HG03060 (cell line): ENCODE measurements around the gene MINPP1.
"Not testable (repeated sequence)": the region's sequence is repeated elsewhere in the genome, so short reads cannot be mapped to it uniquely, and the experiment has no call there.

ENCODE experiments used
- ATAC-seq: cut with Tn5 transposase; IDR thresholded peaks from one replicate; pipeline ENCODE4 v1.9.1; 2021; ENCODE audit warnings: low read depth, moderate number of reproducible peaks; ENCODE audit not compliant: unreplicated experiment

MINPP1 gene

GRCh38 chr10:87560495-87561129, 55.9 kb downstream of the MINPP1 start:
- no peak for ATAC-seq

DNA sequence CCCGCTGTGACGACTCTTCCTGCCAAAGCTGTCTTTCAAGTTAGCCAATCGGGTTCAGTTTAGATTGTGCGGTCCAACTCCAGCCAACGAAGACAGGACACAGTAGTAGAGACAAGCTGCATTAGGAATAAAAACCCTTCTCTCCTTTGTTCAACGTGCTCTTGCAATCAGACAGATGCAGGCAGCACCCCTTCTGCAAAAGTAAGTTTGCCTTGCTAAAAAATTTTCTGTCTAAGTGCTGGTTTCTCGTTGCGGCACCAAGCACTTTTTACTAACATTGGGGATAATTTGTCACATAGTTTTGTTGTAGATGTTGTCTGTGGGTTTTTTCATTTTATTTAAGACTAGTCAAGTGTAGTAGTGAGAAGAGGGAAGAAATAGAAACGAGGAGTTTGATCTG, 58.1 kb downstream of the MINPP1 start:
- ATAC-seq, result no peak

DNA sequence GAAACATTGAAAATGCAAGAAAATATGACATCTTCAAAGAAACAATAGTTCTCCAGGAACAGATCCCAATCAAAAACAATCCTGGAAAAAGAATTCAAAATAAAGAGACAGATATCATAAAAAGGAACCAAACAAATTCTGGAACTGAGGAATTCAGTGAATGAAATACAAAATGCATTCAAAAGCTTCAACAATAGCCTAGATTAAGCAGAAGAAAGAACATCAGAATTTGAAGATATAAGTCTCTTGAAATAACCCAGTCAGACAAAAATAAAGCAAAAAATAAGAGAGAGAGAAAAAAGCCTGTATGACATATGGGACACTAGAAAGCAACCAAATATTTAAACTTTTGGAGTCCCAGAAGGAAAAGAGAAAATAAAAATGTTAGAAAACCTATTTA, 60.3 kb downstream of the MINPP1 start:
- no peak for ATAC-seq

DNA sequence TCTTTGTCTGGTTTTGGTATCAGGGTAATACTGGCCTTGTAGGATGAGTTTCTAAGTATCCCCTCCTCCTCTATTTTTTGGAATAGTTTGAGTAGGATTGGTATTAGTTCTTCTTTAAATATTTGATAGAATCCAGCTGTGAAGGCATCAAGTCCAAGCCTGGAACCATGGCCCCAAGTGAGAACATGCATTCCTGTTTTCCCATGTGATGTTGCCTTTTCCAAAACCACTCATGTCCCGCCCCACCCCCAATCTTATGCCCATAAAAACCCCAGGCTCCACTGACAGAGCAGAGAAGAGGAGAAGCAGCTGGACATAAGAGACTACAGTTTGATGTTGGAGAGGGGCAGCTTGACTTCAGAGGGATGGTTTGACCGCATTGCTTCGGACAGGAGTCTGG, 71.2 kb downstream of the MINPP1 start:
- ATAC-seq, result no peak

DNA sequence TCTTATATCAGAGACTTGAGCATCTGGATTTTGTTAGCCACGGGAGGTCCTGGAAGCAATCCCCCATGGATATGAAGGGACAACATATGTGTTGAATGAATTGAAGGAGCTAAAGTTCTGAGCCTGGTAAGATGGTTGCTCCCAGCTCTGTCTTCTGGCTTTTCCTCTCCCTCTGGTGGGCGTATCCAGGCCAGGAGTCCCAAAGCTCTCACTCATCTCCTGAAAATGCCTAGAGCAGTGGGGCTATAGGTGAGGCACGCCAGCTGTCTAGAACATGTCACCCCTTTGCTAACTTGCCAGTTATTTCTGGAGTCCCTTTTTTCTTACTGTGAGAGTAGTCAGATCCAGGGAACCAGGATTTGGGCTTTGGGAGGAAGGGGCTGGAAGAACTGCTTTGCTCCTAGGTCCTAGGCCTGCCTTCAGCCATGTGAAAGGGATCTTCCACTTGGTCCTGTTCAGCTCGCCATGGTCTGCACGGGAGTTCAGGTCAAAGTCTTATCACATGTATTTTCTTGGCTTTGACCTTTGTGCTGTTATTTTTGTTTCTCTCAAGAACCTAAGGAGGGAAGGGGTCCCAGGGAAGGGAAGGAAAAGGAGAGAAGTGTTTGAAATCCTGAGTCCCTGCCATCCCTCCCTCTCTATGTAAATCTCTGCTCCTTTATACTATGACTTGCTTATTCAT, 73.6 kb downstream of the MINPP1 start:
- no peak for ATAC-seq

GRCh38 chr10:87578842-87579401, 74.2 kb downstream of the MINPP1 start:
- no peak for ATAC-seq

GRCh38 chr10:87579563-87579962, 74.9 kb downstream of the MINPP1 start:
- no peak for ATAC-seq

GRCh38 chr10:87580016-87580415, 75.3 kb downstream of the MINPP1 start:
- no peak for ATAC-seq

GRCh38 chr10:87585565-87586514, 81.1 kb downstream of the MINPP1 start:
- no peak for ATAC-seq

DNA sequence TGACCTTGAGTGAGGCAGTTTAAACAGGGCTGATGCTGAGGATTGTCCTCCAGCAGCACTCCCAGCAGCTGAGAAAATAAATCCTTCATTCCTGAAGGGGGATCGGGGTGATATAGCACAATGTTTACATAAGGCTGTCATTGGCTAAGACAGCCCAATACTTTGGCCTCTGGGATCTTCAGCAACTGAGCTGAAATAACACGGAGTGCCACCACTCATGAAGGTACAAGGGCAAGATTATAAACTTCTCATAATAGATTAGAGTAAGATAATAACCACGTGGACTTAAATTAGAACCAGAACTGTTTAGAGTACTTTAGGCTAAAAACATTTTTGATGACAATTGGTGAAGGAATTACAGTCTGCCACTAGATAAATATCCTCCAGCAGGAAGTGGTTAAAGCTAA, 85.0 kb downstream of the MINPP1 start:
- no peak for ATAC-seq

GRCh38 chr10:87590705-87591588, 86.3 kb downstream of the MINPP1 start:
- no peak for ATAC-seq

DNA sequence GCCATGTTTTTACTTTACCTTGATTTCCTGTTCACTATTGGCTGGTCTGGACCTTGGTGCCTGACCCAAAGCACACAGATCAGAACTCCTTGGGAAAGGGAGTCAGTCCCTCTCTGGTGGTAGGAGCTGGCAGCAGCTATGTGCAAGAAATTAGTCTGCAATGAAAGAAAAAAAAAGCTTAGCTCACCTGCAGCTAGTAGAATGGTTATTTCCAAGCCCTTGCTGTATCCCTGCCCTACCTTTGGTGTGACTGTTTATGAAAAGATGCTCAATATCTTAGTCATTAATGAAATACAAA, 86.8 kb downstream of the MINPP1 start:
- no peak for ATAC-seq

DNA sequence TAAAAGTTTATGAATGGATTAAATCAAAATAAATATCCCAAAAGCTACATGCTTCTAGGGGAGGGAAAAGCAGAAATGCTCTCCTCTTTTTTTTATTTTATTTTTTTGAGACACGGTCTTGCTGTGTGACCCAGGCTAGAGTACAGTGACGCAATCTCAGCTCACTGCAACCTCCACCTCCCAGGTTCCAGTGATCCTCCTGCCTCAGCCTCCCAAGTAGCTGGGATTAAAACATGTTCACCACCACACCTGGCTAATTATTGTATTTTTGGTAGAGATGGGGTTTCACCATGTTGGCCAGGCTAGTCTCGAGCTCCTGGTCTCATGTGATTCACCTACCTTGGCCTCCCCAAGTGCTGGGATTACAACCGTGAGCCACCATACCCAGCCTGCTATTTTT, 88.2 kb downstream of the MINPP1 start:
- ATAC-seq, result not testable (repeated sequence)

DNA sequence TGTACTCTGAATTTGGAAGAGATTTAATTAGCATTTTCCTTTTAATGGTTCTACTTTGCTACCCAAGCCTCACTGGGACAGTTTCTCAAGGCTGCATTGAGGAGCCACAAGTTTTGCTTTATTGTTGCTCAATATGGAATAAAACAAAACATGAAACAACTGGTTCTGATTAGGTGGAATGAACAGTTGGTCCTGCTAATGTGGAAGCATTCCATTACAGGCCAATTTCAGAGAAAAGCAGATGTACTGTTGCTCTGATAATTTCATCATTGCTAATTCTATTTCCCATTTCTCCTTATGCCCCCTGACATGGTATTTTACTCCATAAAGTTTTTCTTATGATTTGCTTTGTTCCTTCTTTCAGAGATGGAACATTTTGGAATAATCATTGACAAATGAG, 89.0 kb downstream of the MINPP1 start:
- ATAC-seq, result no peak

GRCh38 chr10:87594181-87594580, 89.5 kb downstream of the MINPP1 start:
- no peak for ATAC-seq

- no peak for ATAC-seq
Measured at GRCh38 chr10:87594864-87595263, 90.2 kb downstream of the MINPP1 start.

GRCh38 chr10:87596351-87596750, 91.7 kb downstream of the MINPP1 start:
- no peak for ATAC-seq

DNA sequence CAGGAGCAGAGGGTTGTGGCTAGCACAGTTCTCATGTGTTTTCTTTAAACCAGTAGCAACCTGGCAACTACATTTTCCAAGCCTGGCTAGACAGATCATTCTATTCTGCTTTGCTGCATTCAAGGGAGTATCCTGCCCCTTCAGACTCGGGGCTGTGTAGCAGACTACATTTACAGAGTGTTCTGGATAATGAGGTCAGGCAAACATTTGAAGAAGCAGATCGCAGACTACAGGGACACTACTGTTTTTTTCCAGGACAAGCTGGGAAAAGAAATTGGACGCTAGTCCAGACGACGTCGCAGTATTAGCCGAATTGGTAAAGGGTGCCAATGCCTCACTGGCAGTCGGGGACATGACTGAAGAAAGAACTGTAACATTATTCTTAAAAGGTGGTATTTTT, 94.0 kb downstream of the MINPP1 start:
- ATAC-seq, result no peak

DNA sequence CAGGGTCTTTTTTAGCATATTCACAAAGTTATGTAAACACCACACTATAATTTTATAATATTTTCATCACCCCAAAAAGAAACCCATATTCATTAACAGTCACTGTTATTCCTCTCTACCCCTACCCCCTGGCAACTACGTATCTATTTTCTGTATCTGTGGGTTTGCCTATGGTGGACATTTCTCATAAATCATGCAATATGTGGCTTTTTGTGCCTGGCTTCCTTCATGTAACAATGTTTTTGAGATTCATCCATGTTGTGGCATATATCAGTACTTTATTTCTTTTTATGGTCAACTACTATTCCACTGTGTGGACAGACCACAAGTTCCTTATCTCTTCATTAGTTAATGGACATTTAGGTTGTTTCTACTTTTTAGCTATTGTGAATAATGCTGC, 95.9 kb downstream of the MINPP1 start:
- no peak for ATAC-seq
